Measurements from ENCODE around the gene APOO. TPM values are rescaled to one million over a fixed set of nuclear protein-coding genes. Genes with fewer than 3 reads are reported as not detected.

Gene APOO
- 9.0 and 11.4 TPM in 2 replicates for total RNA-seq (2012; rRNA removed)
- 14.2 and 15.2 TPM in 2 replicates for polyA plus RNA-seq (2012; rRNA removed)
- polyA plus RNA-seq (2012; cell fraction: cytosol; rRNA removed), result 3.4 and 3.9 TPM in 2 replicates
- polyA plus RNA-seq (2012; cell fraction: nucleus; rRNA removed; ENCODE audit: low replicate concordance), result 1.4 and 4.0 TPM in 2 replicates
- percentile 43 among the genes with signal in this experiment for Bru-seq, nascent RNA
- percentile 51 among the genes with signal in this experiment for BruChase-seq, experiment 1, labeled RNA remaining after a 6-hour chase
- percentile 39 among the genes with signal in this experiment for BruChase-seq, experiment 2, labeled RNA remaining after a 2-hour chase
- long read RNA-seq, partial matches to known transcripts, result 0 of 5 reads
- long read RNA-seq, other reads (novel, unspliced or antisense), result 2 of 5 reads

DNA sequence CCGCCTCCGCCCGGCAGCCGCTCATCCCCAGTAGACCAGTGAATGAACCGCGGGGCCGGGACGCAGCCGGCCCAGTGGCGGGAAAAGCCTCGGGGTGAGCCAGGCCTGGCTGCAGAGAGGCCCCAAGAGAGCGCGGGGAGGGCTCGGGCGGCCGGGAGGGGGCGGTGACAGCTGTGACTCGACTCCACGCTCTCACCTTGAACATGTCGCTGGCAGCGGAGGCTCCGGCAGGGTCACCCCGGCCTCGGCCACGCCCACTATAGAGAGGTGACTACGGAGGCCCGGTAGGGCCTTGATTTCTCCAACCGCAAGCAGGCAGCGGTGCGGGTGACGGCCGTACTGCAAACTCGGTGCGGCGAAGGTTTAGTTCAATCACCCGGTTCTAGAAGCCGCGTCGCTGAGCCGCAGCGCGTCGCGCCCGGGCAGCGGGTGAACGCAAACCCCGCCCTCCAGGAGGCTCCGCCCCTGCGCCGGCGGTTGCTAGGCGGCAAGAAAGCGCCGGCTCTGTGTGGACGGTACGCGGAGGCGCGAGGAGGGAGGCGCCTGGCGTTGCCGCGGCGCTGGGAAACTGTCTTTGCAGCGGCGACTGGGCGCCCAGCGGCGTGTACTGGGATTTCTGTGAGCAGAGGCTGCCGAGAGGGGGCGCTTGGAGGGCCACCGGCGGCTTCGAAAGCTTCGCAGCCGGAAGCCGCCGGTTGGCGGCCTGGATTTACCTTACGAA lies at the start of gene APOO, which contains the start of gene CXorf58:
TSS of gene APOO (minus strand) at position 441 of the 721 bp plus-strand sequence. CDS start at position 205, 236 bp downstream.
TSS of gene CXorf58 (plus strand) at position 509 of the 721 bp plus-strand sequence. CDS start 2,297 bp downstream, outside the sequence.
- Histone ChIP-seq H3K27me3 (ENCODE audit: control insufficient read depth, insufficient read depth, low read length) (no peaks in the 10 kb centered on the region), H3K14ac (replicated peaks; ENCODE audit: low read depth, low read length) (no peak within 1 kb of the TSS), H4K8ac (ENCODE audit: low read depth in 2 of 2, low read length in 2 of 2) (peak within 1 kb of the TSS; percentile 59 to 74; a peak in 3 of 4 replicates), H3K56ac (ENCODE audit: extremely low read depth, insufficient read depth, low read length) (peak within 1 kb of the TSS; percentile 40), H3K27ac (ENCODE audit: insufficient read depth, low read length) (peak within 1 kb of the TSS; percentile 76), H4K91ac (ENCODE audit: insufficient read depth, low read depth, low read length) (no peak within 1 kb of the TSS), H4K20me1 (ENCODE audit: insufficient read depth, low read length) (no peaks in the 10 kb centered on the region), H2AFZ (replicated peaks; ENCODE audit: low read length, poor library complexity) (peak within 1 kb of the TSS; percentile 91), H3K9me1 (ENCODE audit: insufficient read depth, low read length) (no peaks in the 10 kb centered on the region), H3K4me2 (ENCODE audit: low read depth, low read length) (peak within 1 kb of the TSS; percentile 87), H2BK15ac (ENCODE audit: low read depth, low read length) (no peak within 1 kb of the TSS), H3K9ac (ENCODE audit: low read depth, low read length) (peak within 1 kb of the TSS; percentile 90), H3K4ac (ENCODE audit: low read depth, low read length) (no peak within 1 kb of the TSS), H3K18ac (ENCODE audit: low read depth, low read length) (no peak within 1 kb of the TSS), H3K4me1 (ENCODE audit: control insufficient read depth, insufficient read depth, low read length) (no peaks in the 10 kb centered on the region), H3K23ac (ENCODE audit: low read depth, low read length) (0 out of 2 replicates have a peak within 1 kb of the TSS, but pooled peaks have one; percentile 23), H3K4me3 (ENCODE audit: insufficient read depth, low read depth, low read length) (peak within 1 kb of the TSS; percentile 52), H2BK20ac (ENCODE audit: low read depth, low read length) (no peak within 1 kb of the TSS), H2BK5ac (ENCODE audit: low read depth, low read length, poor library complexity, severe bottlenecking) (peak within 1 kb of the TSS; percentile 36), H2AK9ac (replicated peaks; ENCODE audit: low read depth, low read length, poor library complexity) (no peak within 1 kb of the TSS), H3K36me3 (ENCODE audit: control insufficient read depth, insufficient read depth, low read length) (no peaks in the 10 kb centered on the region), H3K79me1 (ENCODE audit: low read depth in 1 of 2, low read length in 2 of 2) (peaks cover 0 to 6% of the 10 kb centered on the region in 2 experiments; a peak in 2 of 4 replicates), H4K5ac (ENCODE audit: low read depth, low read length) (0 out of 2 replicates have a peak within 1 kb of the TSS, but pooled peaks have one; percentile 21), H2AK5ac (ENCODE audit: low read depth, low read length) (no peak within 1 kb of the TSS), H2BK120ac (ENCODE audit: low read depth, low read length) (no peak within 1 kb of the TSS), H3K9me3 (ENCODE audit: control insufficient read depth, insufficient read depth, low read length) (no peaks in the 10 kb centered on the region)
- no TSS peak for BruUV-seq (replicated peaks)
- intact Hi-C loops (cut with micrococcal nuclease) (loop anchor here (1.0 to 10.0 kb wide), 4 partner anchors 117 to 337 kb away; partner anchors contain the start of gene EIF2S3), dilution Hi-C loops (cut with HindIII; ENCODE audit: low sequenced_read_pairs, unreplicated experiment) (no loop called here), in situ Hi-C loops (cut with MboI; ENCODE audit: low sequenced_read_pairs) (loop anchor here (10.0 kb wide), 2 partner anchors 123 to 163 kb away; partner anchors contain the start of genes ACOT9 and SAT1)
- ChIA-PET POLR2A (ENCODE audit: unreplicated experiment) (interaction anchor here (1.1 kb wide), 1 partner anchor 164 kb away, joined by 3 read pairs; the partner anchor contains the start of gene ACOT9), CTCF (interaction anchor here (0.7 to 1.9 kb wide), 7 partner anchors 8 to 725 kb away, joined by 3 to 7 read pairs (median 4); partner anchors contain the start of genes ACOT9 and EIF2S3)
- ATAC-seq (ENCODE audit: low read depth) (peak; percentile 97), DNase-seq (peak; percentile 87)
- 28% methylated on average over 44 of the region's 81 CpGs; no CpG with 5 or more reads in 1 of the 2 experiments for WGBS, 2 experiments (ENCODE audit: extremely low coverage in 2 of 2, insufficient read length in 1 of 2)
- no peak for TF ChIP-seq ELK1 (IDR thresholded peaks at IDR 0.05; ENCODE audit: borderline replicate concordance, low read depth, low read length)
- no peak for TF ChIP-seq NFE2L2 (IDR thresholded peaks at IDR 0.05; ENCODE audit: low read depth, low read length)
- peak; percentile 56; the same call in 1 of the 2 replicates for TF ChIP-seq MXI1 (IDR thresholded peaks at IDR 0.05; ENCODE audit: borderline replicate concordance, low read depth, low read length)
- TF ChIP-seq FOS (IDR thresholded peaks at IDR 0.05; ENCODE audit: low read depth, low read length), result no peak
- TF ChIP-seq, protein P1, sequence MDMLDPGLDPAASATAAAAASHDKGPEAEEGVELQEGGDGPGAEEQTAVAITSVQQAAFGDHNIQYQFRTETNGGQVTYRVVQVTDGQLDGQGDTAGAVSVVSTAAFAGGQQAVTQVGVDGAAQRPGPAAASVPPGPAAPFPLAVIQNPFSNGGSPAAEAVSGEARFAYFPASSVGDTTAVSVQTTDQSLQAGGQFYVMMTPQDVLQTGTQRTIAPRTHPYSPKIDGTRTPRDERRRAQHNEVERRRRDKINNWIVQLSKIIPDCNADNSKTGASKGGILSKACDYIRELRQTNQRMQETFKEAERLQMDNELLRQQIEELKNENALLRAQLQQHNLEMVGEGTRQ (IDR thresholded peaks at IDR 0.05; ENCODE audit: low read depth, low read length), result no peak
- TF ChIP-seq BHLHE40 (IDR thresholded peaks at IDR 0.05; ENCODE audit: low read depth, low read length), result no peak
- no peak for TF ChIP-seq MAFK (IDR thresholded peaks at IDR 0.05; ENCODE audit: low read depth, low read length)
- peak; percentile 85 for TF ChIP-seq CTCF (conservative IDR thresholded peaks at IDR 0.05; ENCODE audit: low read depth, low read length)
- peak; percentile 22 for TF ChIP-seq RCOR1 (IDR thresholded peaks at IDR 0.05; ENCODE audit: insufficient replicate concordance, low read length)
- TF ChIP-seq RFX5 (IDR thresholded peaks at IDR 0.05; ENCODE audit: low read depth, low read length), result no peak
- TF ChIP-seq SMC3 (IDR thresholded peaks at IDR 0.05; ENCODE audit: low read depth, low read length), result peak; percentile 57
